ENCODE measurements around the gene GLIS1.

GLIS1 gene

DNA sequence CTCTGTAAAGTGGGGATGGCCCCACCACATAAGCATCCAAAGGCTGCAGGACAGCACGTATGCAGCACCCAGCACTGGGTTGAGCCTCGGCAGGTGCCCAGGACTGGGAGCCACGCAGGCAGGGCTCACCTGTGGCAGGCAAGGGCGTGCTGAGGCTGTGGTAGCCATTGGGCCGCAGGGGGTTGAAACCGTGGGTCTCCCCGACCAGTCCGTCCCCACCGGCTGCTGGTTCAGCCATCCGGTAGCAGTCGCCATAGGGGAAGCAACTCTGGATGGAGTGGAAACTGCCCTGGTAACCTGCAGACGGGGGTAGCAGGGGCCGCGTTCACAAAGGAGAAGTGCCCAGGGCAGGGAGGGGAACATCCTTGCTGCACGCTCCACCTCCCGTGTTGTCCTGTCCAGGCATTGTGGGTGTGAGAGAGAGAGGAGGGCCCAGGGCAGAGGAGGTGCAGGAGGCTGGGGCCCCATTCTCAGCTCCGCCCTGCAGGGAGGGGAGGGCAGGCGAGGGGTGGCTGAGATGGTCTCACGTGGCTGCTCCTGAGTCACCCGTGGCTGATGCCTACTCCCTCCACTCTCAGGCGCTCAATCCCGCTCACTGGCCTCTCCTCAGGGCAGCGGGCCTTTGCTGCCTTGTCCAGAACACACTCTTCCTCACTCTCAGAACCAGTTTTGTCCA is 229.8 kb downstream of the GLIS1 start:
- DNase-seq (ENCODE audit: low read depth): peak; percentile 53

DNA sequence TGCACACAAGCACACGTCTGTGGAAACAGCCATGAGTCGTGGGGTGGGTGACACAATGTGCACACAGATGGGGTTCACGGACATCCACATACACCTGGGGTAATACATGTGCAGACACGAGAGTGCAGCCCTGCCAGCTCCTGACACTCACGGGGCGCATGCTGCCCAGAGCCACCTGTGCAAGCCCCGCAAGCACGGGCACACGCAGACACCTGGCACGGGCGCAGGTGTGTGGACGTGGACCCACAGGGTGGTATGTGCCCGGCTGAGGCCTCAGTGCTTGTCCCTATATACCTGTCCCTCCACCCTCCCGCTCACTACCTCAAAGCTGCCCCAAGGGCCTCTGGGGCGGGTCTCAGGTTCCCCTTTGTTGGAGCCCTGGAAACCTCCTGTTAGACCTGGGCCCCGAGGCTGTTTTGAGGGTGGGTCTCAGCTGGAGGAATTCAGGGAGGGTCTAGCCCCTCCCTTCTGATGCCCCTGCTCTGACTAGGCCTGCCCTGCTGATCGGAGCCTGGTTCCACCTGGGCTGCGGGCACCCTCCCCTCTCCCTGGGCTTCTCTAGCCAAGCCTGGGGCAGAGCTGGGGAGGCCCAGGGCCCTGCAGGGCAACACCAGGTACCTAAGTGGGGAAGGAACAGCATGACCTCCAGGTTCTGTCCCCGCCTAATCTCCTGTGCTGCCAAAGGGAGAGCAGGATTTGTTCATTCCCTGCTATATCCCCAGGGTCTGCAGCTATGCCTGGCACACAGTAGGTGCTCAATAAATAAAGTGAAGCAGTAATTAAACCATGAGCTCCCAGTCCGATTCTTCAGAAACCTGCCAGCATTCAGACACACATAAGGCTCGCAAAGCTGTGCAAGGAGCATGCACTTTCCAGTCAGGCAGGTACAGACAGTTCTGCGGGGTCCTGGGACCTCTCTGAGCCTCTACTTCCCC is 230.6 kb downstream of the GLIS1 start:
- no peak for DNase-seq (ENCODE audit: low read depth)

DNA sequence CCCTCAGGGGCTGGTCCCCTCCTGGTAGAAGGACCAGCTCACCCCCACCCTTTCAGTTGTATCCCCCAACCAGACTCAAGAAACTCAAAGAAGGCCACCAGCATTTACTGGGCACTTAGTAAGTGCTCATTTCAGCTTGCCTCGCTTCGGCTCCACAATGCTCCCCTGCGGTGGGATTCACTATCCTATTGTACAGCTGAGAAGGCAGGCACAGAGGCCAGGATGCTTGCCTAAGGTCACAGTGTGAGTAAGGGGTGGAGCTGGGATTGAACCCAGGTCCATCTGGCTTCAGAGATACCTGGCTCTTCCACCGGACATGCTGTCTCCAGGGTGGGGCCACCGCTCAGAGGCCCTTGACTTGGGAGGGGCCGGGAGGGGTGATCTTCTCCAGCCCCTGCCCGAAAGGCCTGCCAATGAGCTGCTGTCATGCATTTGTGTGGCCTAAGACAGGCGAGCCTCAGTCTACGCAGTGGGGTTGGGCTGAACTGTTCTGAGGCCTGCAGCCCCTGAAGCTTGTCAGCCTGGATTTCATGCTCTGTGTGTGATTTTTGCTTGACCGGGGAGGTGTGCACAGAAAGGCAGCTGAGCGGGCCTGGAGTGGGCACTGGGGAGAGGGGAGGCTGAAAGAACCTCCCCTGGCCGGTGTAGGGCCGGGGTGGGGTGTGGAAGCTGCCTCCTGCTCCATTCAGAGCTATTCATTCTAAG is 231.7 kb downstream of the GLIS1 start:
- no peak for DNase-seq (ENCODE audit: low read depth)

- DNase-seq (ENCODE audit: low read depth): no peak
Observed at GRCh38 chr1:53506355-53507050, 232.5 kb downstream of the GLIS1 start.

GRCh38 chr1:53505891-53506290 is 233.1 kb downstream of the GLIS1 start:
- DNase-seq (ENCODE audit: low read depth): no peak

DNA sequence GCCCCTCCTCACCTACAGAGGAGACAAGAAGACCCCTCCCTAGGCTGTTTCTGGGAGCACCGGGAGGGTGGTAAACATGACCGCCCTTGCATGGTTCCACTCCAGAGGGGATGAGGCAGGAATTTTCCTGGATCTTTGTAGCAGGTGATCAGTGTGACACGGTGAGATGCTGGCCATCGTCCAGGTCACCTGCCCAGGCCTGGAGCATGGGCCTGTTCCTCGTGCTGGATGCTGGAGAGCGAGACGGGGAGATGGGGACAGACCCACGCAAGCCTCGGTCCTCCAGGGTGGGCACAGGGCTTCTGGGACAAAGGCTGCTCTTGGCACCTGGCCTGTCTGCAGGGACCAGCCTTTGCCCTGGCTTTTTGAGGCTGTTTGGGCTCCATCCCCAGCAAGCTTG is 233.6 kb downstream of the GLIS1 start:
- DNase-seq (ENCODE audit: low read depth): no peak

GRCh38 chr1:53504901-53505300 is 234.1 kb downstream of the GLIS1 start:
- no peak for DNase-seq (ENCODE audit: low read depth)

- peak; percentile 29 for DNase-seq (ENCODE audit: low read depth)
Observed at GRCh38 chr1:53503433-53504217, 235.3 kb downstream of the GLIS1 start.

GRCh38 chr1:53502641-53503432 is 236.1 kb downstream of the GLIS1 start:
- DNase-seq (ENCODE audit: low read depth): peak; percentile 32

DNA sequence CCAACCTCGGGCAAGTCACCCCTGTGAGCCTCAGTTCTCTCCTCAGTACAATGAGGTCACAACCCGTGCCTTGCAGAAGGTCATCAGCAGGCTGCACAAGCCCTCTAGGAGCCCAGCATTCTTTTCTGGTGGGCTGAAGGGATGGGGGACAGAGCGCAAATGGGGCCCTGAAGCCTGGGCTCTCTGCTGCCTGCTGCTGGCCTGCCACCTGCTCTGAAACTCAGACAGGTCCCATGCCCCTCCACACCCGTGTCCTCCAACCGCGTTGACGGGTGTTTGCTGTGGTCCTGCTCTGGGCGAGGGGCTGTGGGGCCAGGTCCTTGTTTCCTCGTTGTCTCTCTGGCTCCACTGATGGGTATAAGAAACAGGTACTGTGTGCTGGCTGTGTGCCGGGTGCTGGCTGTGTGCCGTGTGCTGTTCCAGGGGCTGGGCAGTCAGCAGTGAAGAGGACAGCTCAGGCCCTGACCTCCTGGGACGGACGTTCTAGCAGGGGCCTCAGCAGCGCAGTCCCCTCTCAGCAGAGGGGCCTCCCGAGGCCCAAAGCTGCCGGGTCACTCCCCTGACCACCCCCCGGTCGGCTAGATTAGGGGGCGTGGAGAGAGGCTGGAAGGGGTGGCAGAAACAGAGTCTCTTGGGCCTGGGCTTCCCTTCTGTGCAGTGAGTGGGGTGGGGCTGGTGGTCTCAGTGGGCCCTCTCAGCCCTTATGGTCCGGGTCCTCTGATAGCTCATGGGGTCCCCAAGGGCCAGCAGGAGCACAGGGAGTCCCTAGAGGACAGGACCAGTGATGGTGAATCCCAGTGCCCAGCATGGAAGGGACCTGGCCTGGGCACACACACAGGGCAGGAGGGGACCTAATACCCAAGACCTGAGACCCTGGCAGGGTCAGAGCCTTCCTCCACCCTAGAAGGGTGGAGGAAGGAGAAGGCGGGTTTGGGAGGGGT is 237.6 kb downstream of the GLIS1 start:
- no peak for DNase-seq (ENCODE audit: low read depth)

- no peak for DNase-seq (ENCODE audit: low read depth)
Observed at GRCh38 chr1:53500204-53501064, 238.5 kb downstream of the GLIS1 start.

DNA sequence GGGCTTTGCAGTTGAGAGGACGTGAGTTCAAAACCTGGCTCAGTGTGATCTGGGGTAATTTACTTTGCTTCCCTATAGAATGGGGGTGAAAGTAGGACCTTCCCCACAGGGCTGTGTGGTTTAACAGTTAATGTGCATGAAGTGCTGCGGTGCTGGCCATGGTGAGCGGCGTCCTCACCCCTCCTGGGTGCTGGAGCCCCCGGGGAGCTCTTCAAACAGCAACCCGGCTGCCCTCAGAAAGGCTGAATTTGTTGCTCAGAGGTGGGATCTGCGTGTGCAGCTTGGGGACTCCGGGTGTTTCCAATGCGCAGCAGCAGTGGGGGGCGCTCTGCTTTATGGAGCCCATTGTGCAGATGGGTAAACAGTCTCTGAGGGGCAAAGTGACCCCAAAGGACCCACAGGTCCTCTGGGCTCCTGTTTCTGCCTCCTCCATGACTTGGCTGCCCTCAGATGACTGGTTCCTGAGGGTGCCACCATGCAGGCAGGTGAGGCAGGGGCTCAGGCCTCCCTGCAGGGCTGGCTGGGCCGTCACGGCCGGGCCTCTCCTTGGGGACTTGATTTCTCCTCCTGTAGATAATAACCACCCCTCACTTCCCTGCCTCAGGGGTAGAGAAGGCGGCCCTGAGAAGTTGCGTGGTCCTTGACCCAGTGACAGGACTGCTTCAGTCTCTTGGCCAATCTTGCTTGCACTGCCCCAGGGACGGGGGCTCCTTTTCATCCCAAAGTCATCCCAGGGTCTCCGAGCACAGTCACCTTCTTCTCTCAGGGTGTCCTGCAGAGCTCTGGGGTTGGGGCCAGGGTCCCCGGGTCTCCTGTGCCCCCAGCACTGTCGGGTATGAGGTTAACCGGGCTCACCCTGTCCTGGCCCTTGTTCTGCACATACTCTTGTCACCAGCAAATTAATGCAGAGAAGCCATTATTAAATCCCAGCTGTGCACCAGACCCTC is 239.4 kb downstream of the GLIS1 start:
- no peak for DNase-seq (ENCODE audit: low read depth)

GRCh38 chr1:53498555-53499131 is 240.3 kb downstream of the GLIS1 start:
- DNase-seq (ENCODE audit: low read depth): peak; percentile 76

- DNase-seq (ENCODE audit: low read depth): no peak
Observed at GRCh38 chr1:53495633-53496345, 243.2 kb downstream of the GLIS1 start.

- DNase-seq (ENCODE audit: low read depth): no peak
Observed at GRCh38 chr1:53490351-53490750, 248.6 kb downstream of the GLIS1 start.

DNA sequence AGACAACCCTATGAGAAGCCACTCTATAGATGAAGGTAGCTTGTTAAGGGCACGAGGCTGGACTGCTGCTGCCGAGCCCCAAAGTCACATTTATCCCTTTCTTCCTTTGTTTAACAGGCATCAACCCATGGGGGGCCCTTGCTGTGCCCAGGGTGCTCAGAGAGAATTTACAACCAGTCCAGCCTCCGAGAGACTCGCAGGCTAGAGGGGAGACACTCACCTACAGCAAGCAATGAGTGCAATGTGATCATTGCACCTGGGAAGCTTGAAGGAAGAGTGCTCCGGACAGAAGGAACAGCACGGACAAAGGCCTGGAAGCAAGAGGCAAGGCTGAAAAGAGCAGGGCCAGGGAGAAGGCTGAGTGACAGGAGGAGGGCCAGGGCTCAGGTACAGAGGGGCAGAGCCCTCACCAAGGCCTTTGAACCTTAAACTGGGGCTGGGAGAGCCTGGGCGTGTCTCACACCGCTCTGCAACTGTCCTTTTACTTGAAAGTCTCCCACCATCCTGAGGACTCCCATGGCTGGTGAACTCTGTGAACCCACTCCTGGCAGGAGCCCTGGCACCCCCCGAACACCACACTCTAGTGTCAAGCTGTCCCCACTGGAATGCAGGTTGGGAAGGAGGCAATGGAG is 252.5 kb downstream of the GLIS1 start:
- DNase-seq (ENCODE audit: low read depth): no peak
